GM19452 (cell line): Measurements from ENCODE around the gene MRPL21.
A peak's percentile ranks its signal among the peaks of the same experiment; 100 is the strongest.

Experiments used
- ATAC-seq: cut with Tn5 transposase; IDR thresholded peaks from one replicate; pipeline ENCODE4 v1.9.1; 2021; ENCODE audit not compliant: unreplicated experiment

The MRPL21 gene

GRCh38 chr11:68903288-68904247 is at the start of gene MRPL21, which contains the start of gene IGHMBP2:
Gene MRPL21 (minus strand): TSS chr11:68903832. CDS start chr11:68903810, 22 bp downstream.
Gene IGHMBP2 (plus strand): TSS chr11:68903891. CDS start chr11:68903953, 62 bp downstream.
- peak; percentile 88 for ATAC-seq

GRCh38 chr11:68950762-68951161 is 47.1 kb upstream of the MRPL21 start:
- ATAC-seq, result no peak

- ATAC-seq, result no peak
These were observed 46.6 kb upstream of the MRPL21 start for GRCh38 chr11:68950270-68950669.

- no peak for ATAC-seq
These were observed 45.3 kb upstream of the MRPL21 start for GRCh38 chr11:68948935-68949334.

- no peak for ATAC-seq
These were observed 44.9 kb upstream of the MRPL21 start for GRCh38 chr11:68948496-68948895.

GRCh38 chr11:68947151-68947550 is 43.5 kb upstream of the MRPL21 start:
- ATAC-seq, result no peak

- ATAC-seq, result no peak
These were observed 42.9 kb upstream of the MRPL21 start for GRCh38 chr11:68946416-68947090.

GRCh38 chr11:68942751-68943271 is 39.2 kb upstream of the MRPL21 start:
- ATAC-seq, result no peak

GRCh38 chr11:68942095-68942620 is 38.5 kb upstream of the MRPL21 start:
- ATAC-seq, result no peak

GRCh38 chr11:68941324-68942094 is 37.9 kb upstream of the MRPL21 start:
- no peak for ATAC-seq

- ATAC-seq, result no peak
These were observed 37.2 kb upstream of the MRPL21 start for GRCh38 chr11:68940651-68941323.

- no peak for ATAC-seq
These were observed 36.2 kb upstream of the MRPL21 start for GRCh38 chr11:68939583-68940555.

- no peak for ATAC-seq
These were observed 35.4 kb upstream of the MRPL21 start for GRCh38 chr11:68938816-68939582.

GRCh38 chr11:68938088-68938487 is 34.5 kb upstream of the MRPL21 start:
- no peak for ATAC-seq

- no peak for ATAC-seq
These were observed 33.3 kb upstream of the MRPL21 start for GRCh38 chr11:68936676-68937620.

GRCh38 chr11:68936358-68936636 is 32.7 kb upstream of the MRPL21 start:
- ATAC-seq, result no peak
